ENCODE measurements around the gene COL4A1.

GRCh38 chr13:110316196-110316595 lies 9.2 kb upstream of the COL4A1 start:
- TF ChIP-seq POLR2A (IDR thresholded peaks at IDR 0.05) (no peak), CTCF (IDR thresholded peaks at IDR 0.05) (no peak), POLR2AphosphoS5 (IDR thresholded peaks at IDR 0.05) (no peak)

Data from upper lobe of left lung (tissue), 4 donors.